Neural progenitor cell (in vitro differentiated cells): Measurements from ENCODE around the gene ROR2. TPM values are rescaled to one million over a fixed set of nuclear protein-coding genes. Genes with fewer than 3 reads are reported as not detected.

Source experiments
- DNase-seq: peaks from one replicate; pipeline ENCODE4 v3.0.0-alpha.2; 2016; ENCODE audit warnings: low spot score
- H2AFZ ChIP-seq: fragments of 200-600 bp; sonication (generic); replicated peaks from 2 replicates; pipeline ENCODE4 v1.6.1; 2016; ENCODE audit warnings: antibody characterized with exemption
- H3F3A ChIP-seq: fragments of 200-600 bp; sonication (generic); 2 replicates; pipeline ENCODE4 v1.6.1; 2016; ENCODE audit warnings: antibody characterized with exemption, low read depth
- H3K27ac ChIP-seq: fragments of 200-600 bp; sonication (generic); 2 replicates; pipeline ENCODE4 v1.5.1; 2016; ENCODE audit warnings: mild to moderate bottlenecking
- H3K27me3 ChIP-seq: fragments of 200-600 bp; sonication (generic); 2 replicates; pipeline ENCODE4 v1.6.1; 2016; ENCODE audit warnings: mild to moderate bottlenecking, moderate library complexity
- H3K36me3 ChIP-seq: fragments of 200-600 bp; sonication (generic); 2 replicates; pipeline ENCODE4 v1.5.1; 2016
- H3K4me1 ChIP-seq: fragments of 200-600 bp; sonication (generic); 2 replicates; pipeline ENCODE4 v1.6.1; 2016; ENCODE audit warnings: mixed run types
- H3K4me2 ChIP-seq: fragments of 200-600 bp; sonication (generic); 2 replicates; pipeline ENCODE4 v1.6.1; 2016
- H3K4me3 ChIP-seq: fragments of 200-600 bp; sonication (generic); 2 replicates; pipeline ENCODE4 v1.5.1; 2016
- H3K79me2 ChIP-seq: fragments of 200-600 bp; sonication (generic); 2 replicates; pipeline ENCODE4 v1.6.1; 2016; ENCODE audit warnings: low read depth
- H3K9ac ChIP-seq: fragments of 200-600 bp; sonication (generic); 2 replicates; pipeline ENCODE4 v1.6.1; 2016
- H3K9me3 ChIP-seq: fragments of 200-600 bp; sonication (generic); 2 replicates; pipeline ENCODE4 v1.5.1; 2016; ENCODE audit warnings: low read depth
- H4K20me1 ChIP-seq: fragments of 200-600 bp; sonication (generic); 2 replicates; pipeline ENCODE4 v1.6.1; 2016; ENCODE audit warnings: low read depth
- H3K27ac Mint-ChIP-seq: 3 replicates; pipeline ENCODE4 v1.8.0; 2021; ENCODE audit warnings: mixed read lengths
- H3K27me3 Mint-ChIP-seq: 2 replicates; pipeline ENCODE4 v1.8.0; 2022; ENCODE audit warnings: low read depth, mild to moderate bottlenecking, inconsistent platforms, moderate library complexity, mixed read lengths; ENCODE audit not compliant: insufficient read depth
- H3K36me3 Mint-ChIP-seq: 3 replicates; pipeline ENCODE4 v1.8.0; 2021; ENCODE audit warnings: mixed read lengths
- H3K4me1 Mint-ChIP-seq: 3 replicates; pipeline ENCODE4 v1.8.0; 2021; ENCODE audit warnings: mixed read lengths
- H3K4me3 Mint-ChIP-seq: 3 replicates; pipeline ENCODE4 v1.8.0; 2021; ENCODE audit warnings: mild to moderate bottlenecking, moderate library complexity, mixed read lengths
- H3K9me3 Mint-ChIP-seq: 3 replicates; pipeline ENCODE4 v1.8.0; 2020; ENCODE audit warnings: mixed read lengths
- CTCF ChIP-seq: fragments of 200-600 bp; sonication (generic); IDR thresholded peaks from 2 replicates; pipeline ENCODE4 v1.5.1; 2017; ENCODE audit warnings: antibody characterized with exemption, mild to moderate bottlenecking
- EZH2 ChIP-seq: fragments of 200-600 bp; sonication (generic); IDR thresholded peaks from 2 replicates; pipeline ENCODE4 v1.6.1; 2017; ENCODE audit warnings: antibody characterized with exemption, mild to moderate bottlenecking, moderate library complexity
- EZH2phosphoT487 ChIP-seq: fragments of 200-600 bp; sonication (generic); IDR thresholded peaks from 2 replicates; pipeline ENCODE4 v1.6.1; 2017; ENCODE audit warnings: antibody characterized with exemption
- total RNA-seq: library from RNA; depleted of rRNA; stranded (reverse); fragments of >200 nt; gene quantifications from 2 replicates; pipeline ENCODE4 v1.2.3, GENCODE V29; 2015; ENCODE audit warnings: low replicate concordance

ROR2 gene
- total RNA-seq, 1 donor from 2014 or later: 20.1 TPM

DNA sequence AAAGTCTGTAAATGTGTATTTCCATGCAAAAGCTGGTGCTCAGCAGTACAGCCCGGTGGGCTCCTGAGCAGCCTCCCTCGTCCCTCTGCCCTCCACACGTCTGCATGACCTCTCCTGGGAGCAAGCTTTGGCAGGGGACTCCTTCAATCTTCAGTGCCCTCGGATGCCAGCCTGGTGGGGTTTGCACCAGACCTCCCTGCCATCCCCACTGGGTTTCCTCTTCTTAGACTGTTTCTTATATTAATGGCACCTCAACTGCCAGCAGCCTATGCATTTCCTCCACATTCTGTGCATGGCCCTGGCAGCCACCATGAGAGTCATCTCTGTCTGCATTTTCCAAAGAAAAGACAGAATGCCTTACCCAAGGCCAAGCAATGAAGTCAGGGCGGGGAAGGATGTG lies 108.4 kb downstream of the ROR2 start:
- Histone ChIP-seq H3F3A (peaks cover 7% of the 10 kb centered on the region), H3K4me3 (no peak overlapping the region), H3K9ac (no peak overlapping the region), H2AFZ (no peak overlapping the region), H3K79me2 (peaks cover 42% of the 10 kb centered on the region), H3K27ac (no peak overlapping the region), H3K4me2 (no peak overlapping the region), H4K20me1 (peaks cover 76% of the 10 kb centered on the region), H3K36me3 (no peaks in the 10 kb centered on the region), H3K27me3 (no peaks in the 10 kb centered on the region), H3K4me1 (peaks cover 37% of the 10 kb centered on the region), H3K9me3 (no peaks in the 10 kb centered on the region)
- peaks cover 3% of the 10 kb centered on the region for H3K27me3 Mint-ChIP-seq
- H3K36me3 Mint-ChIP-seq: no peaks in the 10 kb centered on the region
- no peaks in the 10 kb centered on the region for H3K9me3 Mint-ChIP-seq
- H3K4me1 Mint-ChIP-seq: peaks cover 92% of the 10 kb centered on the region
- no peak overlapping the region for H3K27ac Mint-ChIP-seq
- DNase-seq: no peak
- TF ChIP-seq EZH2 (no peak), EZH2phosphoT487 (no peak), CTCF (no peak)
- no peak overlapping the region for H3K4me3 Mint-ChIP-seq

GRCh38 chr9:91840882-91841281 lies 109.1 kb downstream of the ROR2 start:
- Mint-ChIP-seq H3K4me3 (no peak overlapping the region), H3K27me3 (peaks cover 5% of the 10 kb centered on the region), H3K27ac (peak overlapping the region; percentile 65), H3K4me1 (peaks cover 89% of the 10 kb centered on the region), H3K9me3 (no peaks in the 10 kb centered on the region), H3K36me3 (peaks cover 2% of the 10 kb centered on the region)
- H3K27ac ChIP-seq: no peak overlapping the region
- H3K27me3 ChIP-seq: no peaks in the 10 kb centered on the region
- TF ChIP-seq CTCF: no peak
- H2AFZ ChIP-seq: no peak overlapping the region
- no peaks in the 10 kb centered on the region for H3K9me3 ChIP-seq
- H3K9ac ChIP-seq: no peak overlapping the region
- H3K4me3 ChIP-seq: no peak overlapping the region
- H3K4me1 ChIP-seq: peaks cover 37% of the 10 kb centered on the region
- no peaks in the 10 kb centered on the region for H3K36me3 ChIP-seq
- H3F3A ChIP-seq: peaks cover 7% of the 10 kb centered on the region
- H4K20me1 ChIP-seq: peaks cover 81% of the 10 kb centered on the region
- H3K4me2 ChIP-seq: no peak overlapping the region
- H3K79me2 ChIP-seq: peaks cover 48% of the 10 kb centered on the region
- no peak for DNase-seq

DNA sequence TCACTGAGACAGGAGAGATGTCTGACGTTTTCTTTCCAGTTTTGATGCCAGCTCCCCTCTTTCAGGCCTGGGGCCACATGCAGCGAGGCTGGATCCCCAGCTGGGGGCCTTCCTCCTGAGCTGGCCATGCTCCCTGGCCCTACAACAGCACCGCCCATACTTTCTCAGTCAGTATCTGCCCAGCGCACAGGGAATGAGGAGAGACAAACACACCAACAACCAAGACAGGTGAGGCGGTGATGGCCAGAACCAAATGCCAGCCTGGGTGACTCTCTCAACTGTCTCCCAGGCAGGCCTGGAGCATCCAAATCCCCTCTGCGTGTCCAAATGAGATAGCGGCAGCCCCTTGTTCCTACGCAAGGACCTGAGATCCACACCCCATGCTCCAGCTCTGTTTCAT lies 109.6 kb downstream of the ROR2 start:
- no peak overlapping the region for H3K4me3 ChIP-seq
- H3K9ac ChIP-seq: no peak overlapping the region
- peaks cover 40% of the 10 kb centered on the region for H3K4me1 ChIP-seq
- H4K20me1 ChIP-seq: peaks cover 85% of the 10 kb centered on the region
- Mint-ChIP-seq H3K27ac (peak overlapping the region; percentile 65), H3K27me3 (peaks cover 5% of the 10 kb centered on the region), H3K36me3 (peaks cover 3% of the 10 kb centered on the region), H3K4me1 (peaks cover 92% of the 10 kb centered on the region), H3K9me3 (no peaks in the 10 kb centered on the region), H3K4me3 (no peak overlapping the region)
- H3K27ac ChIP-seq: no peak overlapping the region
- H2AFZ ChIP-seq: no peak overlapping the region
- no peaks in the 10 kb centered on the region for H3K36me3 ChIP-seq
- peaks cover 7% of the 10 kb centered on the region for H3F3A ChIP-seq
- TF ChIP-seq EZH2 (no peak), EZH2phosphoT487 (no peak)
- H3K9me3 ChIP-seq: no peaks in the 10 kb centered on the region
- H3K27me3 ChIP-seq: no peaks in the 10 kb centered on the region
- no peak for DNase-seq
- no peak overlapping the region for H3K4me2 ChIP-seq
- H3K79me2 ChIP-seq: peaks cover 49% of the 10 kb centered on the region

DNA sequence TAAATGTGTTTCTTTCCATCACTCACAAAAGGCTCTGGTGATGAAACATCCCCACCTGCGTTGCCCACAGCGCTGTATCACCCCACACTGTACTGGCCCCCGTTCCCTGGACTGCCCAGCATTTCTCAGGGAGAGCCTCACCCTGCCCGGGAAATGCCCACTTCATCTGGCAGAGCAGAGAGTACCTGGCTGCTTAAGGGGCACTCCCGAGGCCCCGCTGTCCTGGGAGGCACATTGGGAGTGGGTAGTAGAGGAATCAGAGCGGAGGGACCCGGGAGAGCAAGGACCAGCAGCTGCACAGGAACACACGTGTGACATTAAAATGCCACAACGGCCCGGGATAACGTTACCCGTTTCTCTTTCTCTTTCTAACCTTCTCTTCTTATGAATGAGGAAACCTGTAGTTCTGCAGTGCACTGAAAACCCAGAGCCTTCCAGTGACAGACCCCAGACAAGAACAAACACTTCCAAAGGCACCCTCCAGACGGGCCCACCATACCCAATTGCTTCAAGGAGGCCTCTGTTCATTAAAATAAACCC lies 110.0 kb downstream of the ROR2 start:
- no peaks in the 10 kb centered on the region for H3K9me3 Mint-ChIP-seq
- no peak for DNase-seq

More for the DNA sequence above, 110.0 kb downstream of the ROR2 start:
- Histone ChIP-seq H3K36me3 (no peaks in the 10 kb centered on the region), H3K4me2 (no peak overlapping the region), H3K9ac (no peak overlapping the region), H3K4me3 (no peak overlapping the region), H3K79me2 (peaks cover 54% of the 10 kb centered on the region), H2AFZ (no peak overlapping the region), H3K27ac (no peak overlapping the region), H3K9me3 (no peaks in the 10 kb centered on the region), H3K4me1 (peaks cover 43% of the 10 kb centered on the region), H3K27me3 (no peaks in the 10 kb centered on the region), H4K20me1 (peaks cover 89% of the 10 kb centered on the region), H3F3A (peaks cover 7% of the 10 kb centered on the region)
- peaks cover 3% of the 10 kb centered on the region for H3K36me3 Mint-ChIP-seq
- TF ChIP-seq EZH2phosphoT487 (no peak), CTCF (no peak), EZH2 (no peak)
- peaks cover 5% of the 10 kb centered on the region for H3K27me3 Mint-ChIP-seq
- H3K4me1 Mint-ChIP-seq: peaks cover 92% of the 10 kb centered on the region
- no peak overlapping the region for H3K4me3 Mint-ChIP-seq
- peak overlapping the region; percentile 42 for H3K27ac Mint-ChIP-seq
